Upper lobe of left lung (tissue), 4 donors: ENCODE measurements around the gene DNAJB11.

Experiments used
- EP300 ChIP-seq, 4 donors: sonication (generic); formaldehyde crosslinking; IDR thresholded peaks; one replicate each; pipeline ENCODE4 v1.5.1; 2017; ENCODE audit warnings: antibody characterized with exemption in 4 of 4, control low read depth in 2 of 4
- POLR2A ChIP-seq, 4 donors: fragments of 450-650 bp; IDR thresholded peaks; one replicate each; pipeline ENCODE4 v1.5.1; 2016 to 2017; ENCODE audit warnings: antibody characterized with exemption in 4 of 4, mild to moderate bottlenecking in 2 of 4
- TF ChIP-seq, protein P1 (sequence below), 6 experiments: fragments of 450-650 bp in 4 of 6; fragments of 200-600 bp in 2 of 6; sonication (generic) in 2 of 6; IDR thresholded peaks; one replicate each; pipeline ENCODE4 v1.5.1; 2016 to 2019; ENCODE audit warnings: antibody characterized with exemption in 6 of 6

DNA sequence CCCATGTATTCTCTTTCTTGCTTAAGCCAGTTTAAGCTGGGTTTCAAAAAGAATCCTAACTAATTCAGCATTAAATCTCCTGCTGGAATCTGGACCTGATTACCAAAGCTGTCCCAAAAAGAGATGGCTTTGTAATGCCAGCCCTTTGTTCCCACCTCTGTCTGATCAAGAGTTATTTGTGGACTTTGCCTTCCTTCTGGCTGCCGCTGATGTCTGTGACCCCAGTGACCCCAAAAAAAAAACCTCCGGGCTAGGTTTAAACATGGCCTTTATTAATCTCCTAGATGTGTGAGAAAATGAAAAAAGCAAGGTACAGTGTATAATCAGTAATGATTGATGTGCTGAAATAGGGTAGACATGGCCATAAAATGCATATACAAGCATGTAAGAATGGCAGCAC lies 47.1 kb upstream of the DNAJB11 start:
- TF ChIP-seq EP300 (IDR thresholded peaks at IDR 0.05) (no peak), POLR2A (IDR thresholded peaks at IDR 0.05) (no peak)
- TF ChIP-seq, protein P1, sequence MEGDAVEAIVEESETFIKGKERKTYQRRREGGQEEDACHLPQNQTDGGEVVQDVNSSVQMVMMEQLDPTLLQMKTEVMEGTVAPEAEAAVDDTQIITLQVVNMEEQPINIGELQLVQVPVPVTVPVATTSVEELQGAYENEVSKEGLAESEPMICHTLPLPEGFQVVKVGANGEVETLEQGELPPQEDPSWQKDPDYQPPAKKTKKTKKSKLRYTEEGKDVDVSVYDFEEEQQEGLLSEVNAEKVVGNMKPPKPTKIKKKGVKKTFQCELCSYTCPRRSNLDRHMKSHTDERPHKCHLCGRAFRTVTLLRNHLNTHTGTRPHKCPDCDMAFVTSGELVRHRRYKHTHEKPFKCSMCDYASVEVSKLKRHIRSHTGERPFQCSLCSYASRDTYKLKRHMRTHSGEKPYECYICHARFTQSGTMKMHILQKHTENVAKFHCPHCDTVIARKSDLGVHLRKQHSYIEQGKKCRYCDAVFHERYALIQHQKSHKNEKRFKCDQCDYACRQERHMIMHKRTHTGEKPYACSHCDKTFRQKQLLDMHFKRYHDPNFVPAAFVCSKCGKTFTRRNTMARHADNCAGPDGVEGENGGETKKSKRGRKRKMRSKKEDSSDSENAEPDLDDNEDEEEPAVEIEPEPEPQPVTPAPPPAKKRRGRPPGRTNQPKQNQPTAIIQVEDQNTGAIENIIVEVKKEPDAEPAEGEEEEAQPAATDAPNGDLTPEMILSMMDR (IDR thresholded peaks at IDR 0.05) = no peak
